GM21786 (cell line): Measurements from ENCODE around the gene CBLC.
"Not testable (repeated sequence)": the region's sequence is repeated elsewhere in the genome, so short reads cannot be mapped to it uniquely, and the experiment has no call there.

ENCODE experiments used
- ATAC-seq: cut with Tn5 transposase; IDR thresholded peaks from one replicate; pipeline ENCODE4 v1.9.1; 2021; ENCODE audit not compliant: unreplicated experiment

The CBLC gene

GRCh38 chr19:44818466-44819031, 40.9 kb downstream of the CBLC start:
- no peak for ATAC-seq

GRCh38 chr19:44819246-44819832, 41.6 kb downstream of the CBLC start:
- ATAC-seq = no peak

GRCh38 chr19:44820648-44821609, 43.2 kb downstream of the CBLC start:
- no peak for ATAC-seq

GRCh38 chr19:44822177-44822576, 44.5 kb downstream of the CBLC start:
- no peak for ATAC-seq

- ATAC-seq = no peak
Measured at GRCh38 chr19:44822670-44823372, 45.1 kb downstream of the CBLC start.

- ATAC-seq = no peak
Measured at GRCh38 chr19:44823373-44823698, 45.6 kb downstream of the CBLC start.

- no peak for ATAC-seq
Measured at GRCh38 chr19:44824761-44825160, 47.1 kb downstream of the CBLC start.

GRCh38 chr19:44832875-44833274, 55.2 kb downstream of the CBLC start:
- not testable (repeated sequence) for ATAC-seq

- ATAC-seq = not testable (repeated sequence)
Measured at GRCh38 chr19:44834399-44834798, 56.7 kb downstream of the CBLC start.

- no peak for ATAC-seq
Measured at GRCh38 chr19:44839276-44839675, 61.6 kb downstream of the CBLC start.

GRCh38 chr19:44840811-44841210, 63.1 kb downstream of the CBLC start:
- no peak for ATAC-seq

GRCh38 chr19:44841231-44841630, 63.5 kb downstream of the CBLC start:
- no peak for ATAC-seq

GRCh38 chr19:44845286-44845611, 67.6 kb downstream of the CBLC start:
- ATAC-seq = no peak

- no peak for ATAC-seq
Measured at GRCh38 chr19:44845612-44846454, 68.1 kb downstream of the CBLC start, which contains the start of gene NECTIN2. Gene NECTIN2, plus strand, starts transcription at chr19:44846297. Its CDS starts 229 bp downstream, at chr19:44846526.

- no peak for ATAC-seq
Measured at GRCh38 chr19:44846455-44847143, 68.9 kb downstream of the CBLC start.

GRCh38 chr19:44847144-44848035, 69.7 kb downstream of the CBLC start:
- ATAC-seq = no peak

- no peak for ATAC-seq
Measured at GRCh38 chr19:44848036-44848811, 70.5 kb downstream of the CBLC start.

- no peak for ATAC-seq
Measured at GRCh38 chr19:44848812-44849447, 71.2 kb downstream of the CBLC start.
